ENCODE results near the gene LRBA.

LRBA gene

GRCh38 chr4:150261571-150261970 is 753.5 kb downstream of the LRBA start:
- Histone ChIP-seq H4K91ac (ENCODE audit: low read depth, low read length, poor library complexity) (no peak overlapping the region), H3K27me3 (ENCODE audit: control insufficient read depth in 3 of 3, insufficient read depth in 3 of 3, low read depth in 1 of 3, low read length in 3 of 3) (no peaks in the 10 kb centered on the region), H3K79me1 (ENCODE audit: low read depth, low read length) (no peaks in the 10 kb centered on the region), H2AK5ac (ENCODE audit: low read depth, low read length) (no peak overlapping the region), H3K4me2 (ENCODE audit: insufficient read depth, low read length, poor library complexity, severe bottlenecking) (no peak overlapping the region), H3K9me3 (replicated peaks in 1 of 2; ENCODE audit: control insufficient read depth in 2 of 2, insufficient read depth in 1 of 2, low read depth in 1 of 2, low read length in 2 of 2) (peaks cover 2 to 4% of the 10 kb centered on the region in 2 donors), H3K4ac (ENCODE audit: low read length) (no peak overlapping the region), H2BK15ac (ENCODE audit: low read length) (no peak overlapping the region), H3K36me3 (replicated peaks in 1 of 2; ENCODE audit: control insufficient read depth in 2 of 2, insufficient read depth in 2 of 2, low read length in 2 of 2) (peaks cover 2 to 68% of the 10 kb centered on the region in 2 donors), H2BK5ac (ENCODE audit: low read length) (no peak overlapping the region), H3K9ac (ENCODE audit: low read depth, low read length, poor library complexity) (no peak overlapping the region), H3K4me3 (ENCODE audit: low read length in 2 of 2) (no peak overlapping the region), H3K18ac (ENCODE audit: low read length) (no peak overlapping the region), H2BK12ac (ENCODE audit: low read length) (no peak overlapping the region), H3K23ac (ENCODE audit: low read depth, low read length, poor library complexity) (no peak overlapping the region), H3K14ac (ENCODE audit: low read length) (no peak overlapping the region), H2AFZ (ENCODE audit: low read length) (no peak overlapping the region), H3K4me1 (ENCODE audit: control insufficient read depth in 2 of 2, insufficient read depth in 1 of 2, low read depth in 1 of 2, low read length in 2 of 2) (peaks cover 0 to 2% of the 10 kb centered on the region in 2 donors), H4K8ac (ENCODE audit: low read depth, low read length) (no peak overlapping the region), H3K27ac (replicated peaks; ENCODE audit: low read length) (no peak overlapping the region), H2BK120ac (ENCODE audit: low read depth, low read length) (no peak overlapping the region)
- no CpG with 5 or more reads among the region's 2 CpGs for WGBS, 2 donors (ENCODE audit: extremely low coverage in 2 of 2, insufficient read length in 2 of 2, insufficient replicate concordance in 1 of 2)
- DNase-seq (ENCODE audit: low spot score) = no peak

GRCh38 chr4:150259861-150260567 is 755.1 kb downstream of the LRBA start:
- no peak overlapping the region for H3K4me3 ChIP-seq (ENCODE audit: low read length in 2 of 2)
- H3K14ac ChIP-seq (ENCODE audit: low read length) = no peak overlapping the region
- no peaks in the 10 kb centered on the region for H3K79me1 ChIP-seq (ENCODE audit: low read depth, low read length)
- no peak overlapping the region for H3K27ac ChIP-seq (replicated peaks; ENCODE audit: low read length)
- no CpG with 5 or more reads among the region's 8 CpGs for whole genome bisulfite sequencing, 2 donors (ENCODE audit: extremely low coverage in 2 of 2, insufficient read length in 2 of 2, insufficient replicate concordance in 1 of 2)
- no peak for DNase-seq (ENCODE audit: low spot score)
- H2BK120ac ChIP-seq (ENCODE audit: low read depth, low read length) = no peak overlapping the region
- peaks cover 0 to 4% of the 10 kb centered on the region in 2 donors for H3K4me1 ChIP-seq (ENCODE audit: control insufficient read depth in 2 of 2, insufficient read depth in 1 of 2, low read depth in 1 of 2, low read length in 2 of 2)
- no peak overlapping the region for H2AFZ ChIP-seq (ENCODE audit: low read length)
- H3K18ac ChIP-seq (ENCODE audit: low read length) = no peak overlapping the region
- no peak overlapping the region for H3K23ac ChIP-seq (ENCODE audit: low read depth, low read length, poor library complexity)
- H4K8ac ChIP-seq (ENCODE audit: low read depth, low read length) = no peak overlapping the region
- no peak overlapping the region for H3K4ac ChIP-seq (ENCODE audit: low read length)
- H3K9ac ChIP-seq (ENCODE audit: low read depth, low read length, poor library complexity) = no peak overlapping the region
- no peaks in the 10 kb centered on the region for H3K9me3 ChIP-seq (replicated peaks in 1 of 2; ENCODE audit: control insufficient read depth in 2 of 2, insufficient read depth in 1 of 2, low read depth in 1 of 2, low read length in 2 of 2)
- H2AK5ac ChIP-seq (ENCODE audit: low read depth, low read length) = no peak overlapping the region
- peaks cover 0 to 64% of the 10 kb centered on the region in 2 donors for H3K36me3 ChIP-seq (replicated peaks in 1 of 2; ENCODE audit: control insufficient read depth in 2 of 2, insufficient read depth in 2 of 2, low read length in 2 of 2)
- no peak overlapping the region for H4K91ac ChIP-seq (ENCODE audit: low read depth, low read length, poor library complexity)
- no peak overlapping the region for H2BK12ac ChIP-seq (ENCODE audit: low read length)
- no peak overlapping the region for H2BK15ac ChIP-seq (ENCODE audit: low read length)
- no peak overlapping the region for H2BK5ac ChIP-seq (ENCODE audit: low read length)
- no peak overlapping the region for H3K4me2 ChIP-seq (ENCODE audit: insufficient read depth, low read length, poor library complexity, severe bottlenecking)
- H3K27me3 ChIP-seq (ENCODE audit: control insufficient read depth in 3 of 3, insufficient read depth in 3 of 3, low read depth in 1 of 3, low read length in 3 of 3) = no peaks in the 10 kb centered on the region

GRCh38 chr4:150258569-150258968 is 756.5 kb downstream of the LRBA start:
- Histone ChIP-seq H4K8ac (ENCODE audit: low read depth, low read length) (no peak overlapping the region), H3K23ac (ENCODE audit: low read depth, low read length, poor library complexity) (no peak overlapping the region), H3K9me3 (replicated peaks in 1 of 2; ENCODE audit: control insufficient read depth in 2 of 2, insufficient read depth in 1 of 2, low read depth in 1 of 2, low read length in 2 of 2) (no peaks in the 10 kb centered on the region), H3K4me3 (ENCODE audit: low read length in 2 of 2) (no peak overlapping the region), H3K36me3 (replicated peaks in 1 of 2; ENCODE audit: control insufficient read depth in 2 of 2, insufficient read depth in 2 of 2, low read length in 2 of 2) (peaks cover 0 to 66% of the 10 kb centered on the region in 2 donors), H2BK15ac (ENCODE audit: low read length) (no peak overlapping the region), H3K27me3 (ENCODE audit: control insufficient read depth in 3 of 3, insufficient read depth in 3 of 3, low read depth in 1 of 3, low read length in 3 of 3) (no peaks in the 10 kb centered on the region), H3K4ac (ENCODE audit: low read length) (no peak overlapping the region), H2BK5ac (ENCODE audit: low read length) (no peak overlapping the region), H3K14ac (ENCODE audit: low read length) (no peak overlapping the region), H2BK12ac (ENCODE audit: low read length) (no peak overlapping the region), H2AFZ (ENCODE audit: low read length) (no peak overlapping the region), H3K18ac (ENCODE audit: low read length) (no peak overlapping the region), H3K4me2 (ENCODE audit: insufficient read depth, low read length, poor library complexity, severe bottlenecking) (no peak overlapping the region), H3K79me1 (ENCODE audit: low read depth, low read length) (no peaks in the 10 kb centered on the region), H3K4me1 (ENCODE audit: control insufficient read depth in 2 of 2, insufficient read depth in 1 of 2, low read depth in 1 of 2, low read length in 2 of 2) (peaks cover 0 to 4% of the 10 kb centered on the region in 2 donors), H3K9ac (ENCODE audit: low read depth, low read length, poor library complexity) (no peak overlapping the region), H3K27ac (replicated peaks; ENCODE audit: low read length) (no peak overlapping the region), H2BK120ac (ENCODE audit: low read depth, low read length) (no peak overlapping the region), H4K91ac (ENCODE audit: low read depth, low read length, poor library complexity) (no peak overlapping the region), H2AK5ac (ENCODE audit: low read depth, low read length) (no peak overlapping the region)
- no peak for DNase-seq (ENCODE audit: low spot score)
- WGBS, 2 donors (ENCODE audit: extremely low coverage in 2 of 2, insufficient read length in 2 of 2, insufficient replicate concordance in 1 of 2) = no CpG with 5 or more reads among the region's 6 CpGs

- no peak overlapping the region for H2BK12ac ChIP-seq (ENCODE audit: low read length)
- peaks cover 0 to 4% of the 10 kb centered on the region in 2 donors for H3K4me1 ChIP-seq (ENCODE audit: control insufficient read depth in 2 of 2, insufficient read depth in 1 of 2, low read depth in 1 of 2, low read length in 2 of 2)
- H3K27ac ChIP-seq (replicated peaks; ENCODE audit: low read length) = no peak overlapping the region
- no peak overlapping the region for H3K9ac ChIP-seq (ENCODE audit: low read depth, low read length, poor library complexity)
- H3K79me1 ChIP-seq (ENCODE audit: low read depth, low read length) = no peaks in the 10 kb centered on the region
- no CpG with 5 or more reads among the region's 25 CpGs for WGBS, 2 donors (ENCODE audit: extremely low coverage in 2 of 2, insufficient read length in 2 of 2, insufficient replicate concordance in 1 of 2)
- H3K18ac ChIP-seq (ENCODE audit: low read length) = no peak overlapping the region
- no peak overlapping the region for H4K91ac ChIP-seq (ENCODE audit: low read depth, low read length, poor library complexity)
- no peaks in the 10 kb centered on the region for H3K9me3 ChIP-seq (replicated peaks in 1 of 2; ENCODE audit: control insufficient read depth in 2 of 2, insufficient read depth in 1 of 2, low read depth in 1 of 2, low read length in 2 of 2)
- H3K36me3 ChIP-seq (replicated peaks in 1 of 2; ENCODE audit: control insufficient read depth in 2 of 2, insufficient read depth in 2 of 2, low read length in 2 of 2) = peaks cover 0 to 71% of the 10 kb centered on the region in 2 donors
- no peak overlapping the region for H3K14ac ChIP-seq (ENCODE audit: low read length)
- no peaks in the 10 kb centered on the region for H3K27me3 ChIP-seq (ENCODE audit: control insufficient read depth in 3 of 3, insufficient read depth in 3 of 3, low read depth in 1 of 3, low read length in 3 of 3)
- H2AK5ac ChIP-seq (ENCODE audit: low read depth, low read length) = no peak overlapping the region
- no peak overlapping the region for H3K23ac ChIP-seq (ENCODE audit: low read depth, low read length, poor library complexity)
- H2BK15ac ChIP-seq (ENCODE audit: low read length) = no peak overlapping the region
- H3K4me3 ChIP-seq (ENCODE audit: low read length in 2 of 2) = no peak overlapping the region
- H3K4ac ChIP-seq (ENCODE audit: low read length) = no peak overlapping the region
- H3K4me2 ChIP-seq (ENCODE audit: insufficient read depth, low read length, poor library complexity, severe bottlenecking) = no peak overlapping the region
- no peak overlapping the region for H2BK120ac ChIP-seq (ENCODE audit: low read depth, low read length)
- no peak overlapping the region for H2BK5ac ChIP-seq (ENCODE audit: low read length)
- no peak overlapping the region for H2AFZ ChIP-seq (ENCODE audit: low read length)
- no peak for DNase-seq (ENCODE audit: low spot score)
- no peak overlapping the region for H4K8ac ChIP-seq (ENCODE audit: low read depth, low read length)
These were observed 758.0 kb downstream of the LRBA start for GRCh38 chr4:150256841-150257730.
